CD4-positive, CD25-positive, alpha-beta regulatory T cell (primary cell): Measurements from ENCODE around the gene PYHIN1. TPM values are rescaled to one million over a fixed set of nuclear protein-coding genes. Genes with fewer than 3 reads are reported as not detected.
A peak's percentile ranks its signal among the peaks of the same experiment; 100 is the strongest.
"Not testable (repeated sequence)": the region's sequence is repeated elsewhere in the genome, so short reads cannot be mapped to it uniquely, and the experiment has no call there.

Experiments
- ATAC-seq, 2 donors: fragments of 150-1000 bp; cut with Tn5 transposase; one replicate each; pipeline ENCODE4 v1.10.0; 2021; ENCODE audit warnings: low read depth in 2 of 2, moderate number of reproducible peaks in 2 of 2, moderate library complexity in 1 of 2
- DNase-seq, 3 donors: peaks; one replicate each; pipeline versions ENCODE4 v3.0.0 to v3.0.0-alpha.2; 2012 to 2022; ENCODE audit warnings: mixed read lengths in 1 of 3
- H3K27ac ChIP-seq: one replicate; pipeline ENCODE4 v1.7.0; 2013; ENCODE audit warnings: mild to moderate bottlenecking, low read length; ENCODE audit not compliant: insufficient read depth, poor library complexity, severe bottlenecking
- H3K27me3 ChIP-seq: one replicate; pipeline ENCODE4 v1.7.0; 2013; ENCODE audit warnings: low read length; ENCODE audit not compliant: control insufficient read depth, insufficient read depth
- H3K36me3 ChIP-seq: one replicate; pipeline ENCODE4 v1.7.0; 2013; ENCODE audit warnings: mild to moderate bottlenecking, low read length, moderate library complexity; ENCODE audit not compliant: control insufficient read depth, insufficient read depth
- H3K4me1 ChIP-seq: 2 replicates; pipeline ENCODE4 v1.7.0; 2013; ENCODE audit warnings: mild to moderate bottlenecking, low read length; ENCODE audit not compliant: insufficient read depth, control insufficient read depth, poor library complexity, severe bottlenecking
- H3K4me3 ChIP-seq: one replicate; pipeline ENCODE4 v1.7.0; 2013; ENCODE audit warnings: low read depth, mild to moderate bottlenecking, low read length, moderate library complexity
- H3K9me3 ChIP-seq, 2 experiments: 1 replicate in 1 of 2; 2 replicates in 1 of 2; pipeline ENCODE4 v1.7.0; 2013; ENCODE audit warnings: low read length in 2 of 2, mild to moderate bottlenecking in 1 of 2, moderate library complexity in 1 of 2; ENCODE audit not compliant: control insufficient read depth in 2 of 2
- H3K27ac Mint-ChIP-seq, 3 donors: one replicate each; pipeline ENCODE4 v1.8.0; 2020 to 2022; ENCODE audit warnings: mild to moderate bottlenecking in 3 of 3, mixed read lengths in 3 of 3, moderate library complexity in 2 of 3
- H3K27me3 Mint-ChIP-seq: one replicate; pipeline ENCODE4 v1.8.0; 2022; ENCODE audit warnings: mild to moderate bottlenecking, mixed read lengths
- H3K36me3 Mint-ChIP-seq: one replicate; pipeline ENCODE4 v1.8.0; 2020; ENCODE audit warnings: mixed read lengths
- H3K4me1 Mint-ChIP-seq, 4 donors: one replicate each; pipeline ENCODE4 v1.8.0; 2020 to 2022; ENCODE audit warnings: mixed read lengths in 4 of 4, mild to moderate bottlenecking in 1 of 4
- H3K4me3 Mint-ChIP-seq, 4 donors: one replicate each; pipeline ENCODE4 v1.8.0; 2020 to 2022; ENCODE audit warnings: mild to moderate bottlenecking in 4 of 4, mixed read lengths in 4 of 4, moderate library complexity in 3 of 4
- H3K9me3 Mint-ChIP-seq, 7 donors: one replicate each; pipeline ENCODE4 v1.8.0; 2020 to 2022; ENCODE audit warnings: mixed read lengths in 7 of 7, mild to moderate bottlenecking in 3 of 7, moderate library complexity in 2 of 7
- polyA plus RNA-seq, 4 donors: library from polyadenylated mRNA; unstranded; fragments of 300-500 nt; fragmentation: Illumina TruSeq; gene quantifications; one replicate each; pipeline ENCODE4 v1.2.3, GENCODE V29; 2021
- total RNA-seq: library from RNA; stranded (reverse); gene quantifications from one replicate; pipeline ENCODE4 v1.2.3, GENCODE V29; 2022

Gene PYHIN1
- total and polyA plus RNA-seq, 5 donors from 2014 or later: 97.3 to 112 (median 98.6) TPM

GRCh38 chr1:159006210-159006807 lies 75.0 kb downstream of the PYHIN1 start:
- H3K4me1 ChIP-seq: peaks cover 20% of the 10 kb centered on the region
- not testable (repeated sequence) for H3K4me3 ChIP-seq, H3K9me3 Mint-ChIP-seq, H3K27me3 Mint-ChIP-seq, H3K27me3 ChIP-seq, H3K9me3 ChIP-seq, H3K27ac ChIP-seq, H3K36me3 Mint-ChIP-seq, DNase-seq, H3K36me3 ChIP-seq, ATAC-seq
- Mint-ChIP-seq H3K27ac (peak overlapping the region in 1 of 3 donors; percentile 91), H3K4me1 (peaks cover 7 to 46% (median 29%) of the 10 kb centered on the region in 4 donors), H3K4me3 (peak overlapping the region in 1 of 4 donors; percentile 29)

- no peaks in the 10 kb centered on the region for H3K27me3 ChIP-seq
- Mint-ChIP-seq H3K4me1 (peaks cover 7 to 51% (median 32%) of the 10 kb centered on the region in 4 donors), H3K9me3 (peaks cover 0 to 2% (median 0%) of the 10 kb centered on the region in 7 donors), H3K4me3 (peak overlapping the region in 2 of 4 donors; percentile 18 to 43), H3K36me3 (peaks cover 12% of the 10 kb centered on the region), H3K27ac (peak overlapping the region; percentile 59 to 98 (median 98)), H3K27me3 (no peaks in the 10 kb centered on the region)
- DNase-seq: no peak
- ATAC-seq: no peak
- H3K9me3 ChIP-seq: no peaks in the 10 kb centered on the region
- H3K4me3 ChIP-seq: peak overlapping the region; percentile 28
- H3K4me1 ChIP-seq: peaks cover 20% of the 10 kb centered on the region
- no peaks in the 10 kb centered on the region for H3K36me3 ChIP-seq
- H3K27ac ChIP-seq: peak overlapping the region; percentile 87
Observed at GRCh38 chr1:159007726-159008125, 76.4 kb downstream of the PYHIN1 start.

- H3K27me3 ChIP-seq: no peaks in the 10 kb centered on the region
- peak overlapping the region; percentile 87 for H3K27ac ChIP-seq
- Mint-ChIP-seq H3K27me3 (no peaks in the 10 kb centered on the region), H3K27ac (peak overlapping the region; percentile 94 to 98 (median 98)), H3K4me1 (peaks cover 11 to 60% (median 37%) of the 10 kb centered on the region in 4 donors), H3K4me3 (peak overlapping the region; percentile 96 to 99 (median 98)), H3K36me3 (peaks cover 15% of the 10 kb centered on the region), H3K9me3 (peaks cover 0 to 2% (median 0%) of the 10 kb centered on the region in 7 donors)
- H3K4me3 ChIP-seq: peak overlapping the region; percentile 100
- H3K9me3 ChIP-seq: no peaks in the 10 kb centered on the region
- H3K36me3 ChIP-seq: no peaks in the 10 kb centered on the region
- DNase-seq: peak; percentile 26 to 92 (median 76)
- peaks cover 24% of the 10 kb centered on the region for H3K4me1 ChIP-seq
- ATAC-seq: peak; percentile 84 to 85
Observed at GRCh38 chr1:159008744-159009188, 77.4 kb downstream of the PYHIN1 start.

- Histone ChIP-seq H3K9me3 (no peaks in the 10 kb centered on the region), H3K4me3 (peak overlapping the region; percentile 100), H3K36me3 (peaks cover 4% of the 10 kb centered on the region), H3K4me1 (peaks cover 30% of the 10 kb centered on the region), H3K27ac (peak overlapping the region; percentile 87), H3K27me3 (no peaks in the 10 kb centered on the region)
- Mint-ChIP-seq H3K36me3 (peaks cover 16% of the 10 kb centered on the region), H3K27me3 (no peaks in the 10 kb centered on the region), H3K4me1 (peaks cover 16 to 65% (median 42%) of the 10 kb centered on the region in 4 donors), H3K9me3 (peaks cover 0 to 2% (median 0%) of the 10 kb centered on the region in 7 donors), H3K27ac (peak overlapping the region; percentile 94 to 98 (median 98)), H3K4me3 (peak overlapping the region; percentile 96 to 99 (median 98))
- no peak for DNase-seq
- peak; percentile 19 to 29 for ATAC-seq
Observed at GRCh38 chr1:159009287-159009686, 77.9 kb downstream of the PYHIN1 start.

- Histone ChIP-seq H3K4me1 (peaks cover 35% of the 10 kb centered on the region), H3K36me3 (peaks cover 5% of the 10 kb centered on the region), H3K27me3 (no peaks in the 10 kb centered on the region), H3K27ac (peak within 1 kb of the TSS; percentile 87), H3K9me3 (no peaks in the 10 kb centered on the region), H3K4me3 (peak within 1 kb of the TSS; percentile 100)
- peak; percentile 70 to 72 for ATAC-seq
- Mint-ChIP-seq H3K4me3 (peak within 1 kb of the TSS; percentile 96 to 99 (median 98)), H3K27ac (peak within 1 kb of the TSS; percentile 94 to 98 (median 98)), H3K9me3 (peaks cover 0 to 2% (median 0%) of the 10 kb centered on the region in 7 donors), H3K36me3 (peaks cover 21% of the 10 kb centered on the region), H3K4me1 (peaks cover 21 to 65% (median 47%) of the 10 kb centered on the region in 4 donors), H3K27me3 (no peaks in the 10 kb centered on the region)
- DNase-seq: peak; percentile 42 to 91 (median 75)
Observed at GRCh38 chr1:159009704-159010361, 78.5 kb downstream of the PYHIN1 start, which contains the start of gene IFI16. IFI16 (plus strand) TSS chr1:159009907; CDS start chr1:159014681, 4,774 bp downstream.

GRCh38 chr1:159010391-159010790 lies 79.0 kb downstream of the PYHIN1 start:
- Mint-ChIP-seq H3K36me3 (peaks cover 24% of the 10 kb centered on the region), H3K27me3 (no peaks in the 10 kb centered on the region), H3K4me3 (peak overlapping the region; percentile 96 to 99 (median 98)), H3K9me3 (peaks cover 0 to 2% (median 0%) of the 10 kb centered on the region in 7 donors), H3K27ac (peak overlapping the region; percentile 94 to 98 (median 98)), H3K4me1 (peaks cover 24 to 70% (median 50%) of the 10 kb centered on the region in 4 donors)
- no peaks in the 10 kb centered on the region for H3K27me3 ChIP-seq
- H3K27ac ChIP-seq: peak overlapping the region; percentile 87
- DNase-seq (peak in 1 of 3 donors; percentile 11), ATAC-seq (no peak)
- H3K9me3 ChIP-seq: no peaks in the 10 kb centered on the region
- H3K36me3 ChIP-seq: peaks cover 5% of the 10 kb centered on the region
- peak overlapping the region; percentile 100 for H3K4me3 ChIP-seq
- H3K4me1 ChIP-seq: peaks cover 41% of the 10 kb centered on the region

GRCh38 chr1:159011001-159011400 lies 79.6 kb downstream of the PYHIN1 start:
- not testable (repeated sequence) for DNase-seq, ATAC-seq, H3K27me3 ChIP-seq, H3K27me3 Mint-ChIP-seq, H3K9me3 Mint-ChIP-seq, H3K9me3 ChIP-seq
- peak overlapping the region; percentile 100 for H3K4me3 ChIP-seq
- peaks cover 47% of the 10 kb centered on the region for H3K4me1 ChIP-seq
- Mint-ChIP-seq H3K4me1 (peaks cover 30 to 70% (median 54%) of the 10 kb centered on the region in 4 donors), H3K4me3 (peak overlapping the region; percentile 96 to 99 (median 98)), H3K27ac (peak overlapping the region; percentile 94 to 98 (median 98)), H3K36me3 (peaks cover 30% of the 10 kb centered on the region)
- peak overlapping the region; percentile 87 for H3K27ac ChIP-seq
- peaks cover 10% of the 10 kb centered on the region for H3K36me3 ChIP-seq
